ENCODE data around the gene MIPEP.

DNA sequence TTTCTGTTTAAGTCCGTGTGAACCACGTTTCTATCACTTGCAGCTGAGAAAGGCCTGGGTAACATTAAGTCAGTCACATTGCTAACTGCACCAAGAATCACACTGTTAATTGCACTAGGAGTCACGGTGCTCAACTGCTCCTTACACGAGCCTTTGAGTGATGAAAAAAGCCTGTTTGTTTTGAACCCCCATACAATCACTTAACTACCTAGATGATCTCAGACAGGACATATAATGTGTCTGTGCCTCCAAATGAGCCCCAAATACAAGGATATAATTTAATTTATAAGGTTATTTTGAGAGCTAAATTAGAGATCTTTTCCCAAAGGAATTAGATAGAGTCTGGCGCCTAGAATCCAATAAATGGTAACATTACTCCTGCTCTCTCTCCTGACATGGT is 84.1 kb downstream of the MIPEP start:
- no peak for TF ChIP-seq EZH2phosphoT487 (IDR thresholded peaks at IDR 0.05; ENCODE audit: low read depth, severe bottlenecking, unreplicated experiment)
- TF ChIP-seq, protein P1, sequence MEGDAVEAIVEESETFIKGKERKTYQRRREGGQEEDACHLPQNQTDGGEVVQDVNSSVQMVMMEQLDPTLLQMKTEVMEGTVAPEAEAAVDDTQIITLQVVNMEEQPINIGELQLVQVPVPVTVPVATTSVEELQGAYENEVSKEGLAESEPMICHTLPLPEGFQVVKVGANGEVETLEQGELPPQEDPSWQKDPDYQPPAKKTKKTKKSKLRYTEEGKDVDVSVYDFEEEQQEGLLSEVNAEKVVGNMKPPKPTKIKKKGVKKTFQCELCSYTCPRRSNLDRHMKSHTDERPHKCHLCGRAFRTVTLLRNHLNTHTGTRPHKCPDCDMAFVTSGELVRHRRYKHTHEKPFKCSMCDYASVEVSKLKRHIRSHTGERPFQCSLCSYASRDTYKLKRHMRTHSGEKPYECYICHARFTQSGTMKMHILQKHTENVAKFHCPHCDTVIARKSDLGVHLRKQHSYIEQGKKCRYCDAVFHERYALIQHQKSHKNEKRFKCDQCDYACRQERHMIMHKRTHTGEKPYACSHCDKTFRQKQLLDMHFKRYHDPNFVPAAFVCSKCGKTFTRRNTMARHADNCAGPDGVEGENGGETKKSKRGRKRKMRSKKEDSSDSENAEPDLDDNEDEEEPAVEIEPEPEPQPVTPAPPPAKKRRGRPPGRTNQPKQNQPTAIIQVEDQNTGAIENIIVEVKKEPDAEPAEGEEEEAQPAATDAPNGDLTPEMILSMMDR (IDR thresholded peaks at IDR 0.05; ENCODE audit: poor library complexity) = no peak

Data from hepatocyte (in vitro differentiated cells).